ENCODE data around the gene NDUFS5. TPM values are rescaled to one million over a fixed set of nuclear protein-coding genes. Genes with fewer than 3 reads are reported as not detected.
A peak's percentile ranks its signal among the peaks of the same experiment; 100 is the strongest.
"Not testable (repeated sequence)": the region's sequence is repeated elsewhere in the genome, so short reads cannot be mapped to it uniquely, and the experiment has no call there.

The NDUFS5 gene
- total RNA-seq, 1 donor from 2014 or later: 208 TPM

DNA sequence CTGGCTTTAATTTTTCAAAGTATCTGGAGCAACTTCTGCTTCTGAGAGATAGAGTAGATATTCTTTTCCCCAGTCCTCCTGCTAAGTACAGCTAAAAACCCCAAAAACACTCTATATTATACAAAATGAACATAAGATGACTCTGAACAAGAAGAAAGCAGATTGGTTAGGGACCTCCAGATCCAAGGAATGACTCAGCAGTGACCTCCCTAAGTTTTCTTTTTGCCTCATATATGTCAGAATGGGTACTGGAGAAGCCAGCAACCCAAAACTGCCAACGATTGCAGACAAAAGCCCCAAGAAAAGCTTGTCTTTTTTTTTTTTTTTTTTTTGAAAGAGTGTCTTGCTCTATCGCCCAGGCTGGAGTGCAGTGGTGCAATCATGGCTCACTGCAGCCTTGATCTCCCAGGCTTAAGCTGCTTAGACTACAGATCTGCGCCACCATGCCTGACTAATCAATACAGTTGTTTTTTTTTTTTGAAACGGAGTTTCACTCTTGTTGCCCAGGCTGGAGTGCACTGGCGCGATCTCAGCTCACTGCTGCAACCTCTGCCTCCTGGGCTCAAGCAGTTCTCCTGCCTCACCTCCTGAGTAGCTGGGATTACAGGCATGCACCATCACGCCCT is 22.7 kb downstream of the NDUFS5 start:
- H3K4me3 Mint-ChIP-seq (ENCODE audit: low read depth): no peak overlapping the region
- peak overlapping the region; percentile 20 for H3K27ac Mint-ChIP-seq
- no peaks in the 10 kb centered on the region for H3K27me3 Mint-ChIP-seq
- peaks cover 18% of the 10 kb centered on the region for H3K36me3 Mint-ChIP-seq (ENCODE audit: insufficient read depth)
- TF ChIP-seq, protein P1, sequence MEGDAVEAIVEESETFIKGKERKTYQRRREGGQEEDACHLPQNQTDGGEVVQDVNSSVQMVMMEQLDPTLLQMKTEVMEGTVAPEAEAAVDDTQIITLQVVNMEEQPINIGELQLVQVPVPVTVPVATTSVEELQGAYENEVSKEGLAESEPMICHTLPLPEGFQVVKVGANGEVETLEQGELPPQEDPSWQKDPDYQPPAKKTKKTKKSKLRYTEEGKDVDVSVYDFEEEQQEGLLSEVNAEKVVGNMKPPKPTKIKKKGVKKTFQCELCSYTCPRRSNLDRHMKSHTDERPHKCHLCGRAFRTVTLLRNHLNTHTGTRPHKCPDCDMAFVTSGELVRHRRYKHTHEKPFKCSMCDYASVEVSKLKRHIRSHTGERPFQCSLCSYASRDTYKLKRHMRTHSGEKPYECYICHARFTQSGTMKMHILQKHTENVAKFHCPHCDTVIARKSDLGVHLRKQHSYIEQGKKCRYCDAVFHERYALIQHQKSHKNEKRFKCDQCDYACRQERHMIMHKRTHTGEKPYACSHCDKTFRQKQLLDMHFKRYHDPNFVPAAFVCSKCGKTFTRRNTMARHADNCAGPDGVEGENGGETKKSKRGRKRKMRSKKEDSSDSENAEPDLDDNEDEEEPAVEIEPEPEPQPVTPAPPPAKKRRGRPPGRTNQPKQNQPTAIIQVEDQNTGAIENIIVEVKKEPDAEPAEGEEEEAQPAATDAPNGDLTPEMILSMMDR (IDR thresholded peaks at IDR 0.05; ENCODE audit: unreplicated experiment): no peak
- no peaks in the 10 kb centered on the region for H3K9me3 Mint-ChIP-seq (ENCODE audit: low read depth)
- DNase-seq (ENCODE audit: low spot score, unreplicated experiment): no peak
- peaks cover 12% of the 10 kb centered on the region for H3K4me1 Mint-ChIP-seq (ENCODE audit: low read depth)

DNA sequence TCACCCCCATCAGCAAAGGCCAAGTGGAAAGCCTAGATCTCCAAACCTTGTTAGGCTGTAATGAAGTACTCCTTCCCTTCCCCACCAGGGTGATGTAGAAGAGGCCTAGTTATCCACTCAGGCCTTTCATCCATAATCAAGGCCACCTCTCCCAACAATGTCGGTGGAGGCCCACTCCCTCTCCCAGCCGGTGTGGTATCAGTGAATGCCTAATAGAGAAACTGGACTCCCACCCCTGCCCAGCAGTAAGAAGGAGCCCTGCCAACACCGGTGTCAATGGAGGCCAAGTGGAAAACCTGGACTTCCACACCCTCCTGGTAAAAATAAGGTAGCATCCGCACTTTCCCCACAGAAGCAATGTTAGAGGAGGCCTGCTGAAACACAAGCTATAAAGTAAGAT is 23.9 kb downstream of the NDUFS5 start:
- Mint-ChIP-seq H3K4me1 (ENCODE audit: low read depth) (peaks cover 12% of the 10 kb centered on the region), H3K4me3 (ENCODE audit: low read depth) (no peak overlapping the region), H3K36me3 (ENCODE audit: insufficient read depth) (peaks cover 15% of the 10 kb centered on the region), H3K27me3 (no peaks in the 10 kb centered on the region), H3K9me3 (ENCODE audit: low read depth) (no peaks in the 10 kb centered on the region), H3K27ac (peak overlapping the region; percentile 16)
- no peak for DNase-seq (ENCODE audit: low spot score, unreplicated experiment)
- TF ChIP-seq, protein P1 (IDR thresholded peaks at IDR 0.05; ENCODE audit: unreplicated experiment): no peak

DNA sequence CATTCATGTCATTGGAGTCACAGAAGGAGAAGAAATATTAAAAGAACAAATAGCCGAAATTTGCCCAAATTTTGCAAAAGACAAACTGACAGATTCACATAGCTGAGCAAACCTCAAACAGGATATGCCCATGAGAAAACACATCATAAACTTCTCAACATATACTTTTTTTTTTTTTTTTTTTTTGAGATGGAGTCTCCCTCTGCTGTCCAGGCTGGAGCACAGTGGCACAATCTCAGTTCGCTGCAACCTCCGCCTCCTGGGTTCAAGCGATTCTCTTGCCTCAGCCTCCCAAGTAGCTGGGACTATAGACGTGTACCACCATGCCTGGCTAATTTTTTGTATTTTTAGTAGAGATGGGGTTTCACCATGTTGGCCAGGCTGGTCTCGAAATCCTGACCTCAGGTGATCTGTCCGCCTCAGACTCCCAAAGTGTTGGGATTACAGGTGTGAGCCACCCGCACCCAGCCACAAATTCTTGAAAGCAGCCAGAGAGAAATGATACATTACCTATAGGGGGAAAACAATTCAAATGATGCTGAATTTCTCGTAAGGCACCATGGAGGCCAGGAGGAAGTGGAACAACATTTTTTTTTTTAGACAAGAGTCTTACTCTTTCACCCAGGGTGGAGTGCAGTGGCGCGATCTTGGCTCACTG is 25.2 kb downstream of the NDUFS5 start:
- DNase-seq (ENCODE audit: low spot score, unreplicated experiment); H3K4me3 Mint-ChIP-seq (ENCODE audit: low read depth); H3K27me3 Mint-ChIP-seq; H3K9me3 Mint-ChIP-seq (ENCODE audit: low read depth): not testable (repeated sequence)
- Mint-ChIP-seq H3K36me3 (ENCODE audit: insufficient read depth) (peaks cover 14% of the 10 kb centered on the region), H3K27ac (peak overlapping the region; percentile 69), H3K4me1 (ENCODE audit: low read depth) (peaks cover 14% of the 10 kb centered on the region)

DNA sequence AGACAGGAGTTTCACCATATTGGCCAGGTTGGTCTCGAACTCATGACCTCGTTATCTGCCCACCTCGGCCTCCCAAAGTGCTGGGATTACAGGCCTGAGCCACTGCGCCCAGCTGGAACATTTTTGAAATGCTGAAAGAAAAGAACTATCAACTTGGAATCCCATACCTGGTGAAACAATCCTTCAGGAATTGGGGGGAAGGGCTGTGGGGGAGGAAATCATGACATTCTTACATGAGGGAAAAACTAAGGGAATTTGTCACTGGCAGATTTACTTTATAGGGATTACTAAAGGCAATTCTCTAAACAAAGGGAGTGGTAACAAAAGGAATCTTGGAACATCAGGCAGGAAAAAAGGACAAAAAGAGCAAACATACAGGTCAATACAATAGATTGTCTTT is 25.8 kb downstream of the NDUFS5 start:
- Mint-ChIP-seq H3K4me1 (ENCODE audit: low read depth) (peaks cover 18% of the 10 kb centered on the region), H3K4me3 (ENCODE audit: low read depth) (no peak overlapping the region), H3K27ac (peak overlapping the region; percentile 71), H3K27me3 (no peaks in the 10 kb centered on the region), H3K9me3 (ENCODE audit: low read depth) (no peaks in the 10 kb centered on the region), H3K36me3 (ENCODE audit: insufficient read depth) (peaks cover 10% of the 10 kb centered on the region)
- TF ChIP-seq, protein P1 (IDR thresholded peaks at IDR 0.05; ENCODE audit: unreplicated experiment): no peak
- no peak for DNase-seq (ENCODE audit: low spot score, unreplicated experiment)

DNA sequence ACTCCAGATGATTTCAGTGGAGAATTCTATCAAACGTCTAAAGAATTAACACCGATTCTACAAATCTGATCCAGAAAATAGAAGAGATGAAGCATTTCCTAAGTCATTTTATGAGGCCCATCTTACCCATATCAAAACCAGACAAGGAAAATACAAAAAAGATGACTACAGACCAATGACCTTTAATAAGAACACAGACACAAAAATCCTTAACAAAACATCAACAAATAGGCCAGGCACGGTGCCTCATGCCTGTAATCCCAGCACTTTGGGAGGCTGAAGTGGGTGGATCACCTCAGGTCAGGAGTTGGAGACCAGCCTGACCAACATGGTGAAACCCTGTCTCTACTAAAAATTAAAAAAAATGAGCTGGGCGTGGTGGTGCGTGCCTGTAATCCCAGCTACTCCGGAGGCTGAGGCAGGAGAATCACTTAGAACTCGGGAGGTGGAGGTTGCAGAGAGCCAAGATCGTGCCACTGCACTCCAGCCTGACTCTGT is 29.1 kb downstream of the NDUFS5 start:
- H3K4me1 Mint-ChIP-seq (ENCODE audit: low read depth): peaks cover 18% of the 10 kb centered on the region
- H3K9me3 Mint-ChIP-seq (ENCODE audit: low read depth); H3K27ac Mint-ChIP-seq; DNase-seq (ENCODE audit: low spot score, unreplicated experiment); H3K27me3 Mint-ChIP-seq; H3K36me3 Mint-ChIP-seq (ENCODE audit: insufficient read depth); H3K4me3 Mint-ChIP-seq (ENCODE audit: low read depth): not testable (repeated sequence)

DNA sequence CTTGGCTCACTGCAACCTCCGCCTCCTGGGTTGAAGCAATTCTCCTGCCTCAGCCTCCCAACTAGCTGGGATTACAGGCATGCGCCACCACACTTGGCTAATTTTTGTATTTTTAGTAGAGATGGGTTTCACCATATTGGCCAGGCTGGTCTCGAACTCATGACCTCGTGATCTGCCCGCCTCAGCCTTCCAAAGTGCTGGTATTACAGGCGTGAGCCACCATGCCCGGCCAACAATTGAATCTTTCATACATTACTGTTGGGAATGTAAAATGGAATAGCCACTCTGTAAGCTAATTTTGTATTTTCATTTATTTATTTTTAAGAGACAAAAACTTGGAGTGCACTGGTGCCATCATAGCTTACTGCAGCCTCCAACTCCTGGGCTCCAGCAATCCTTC is 35.4 kb downstream of the NDUFS5 start:
- H3K27me3 Mint-ChIP-seq; H3K4me3 Mint-ChIP-seq (ENCODE audit: low read depth); H3K4me1 Mint-ChIP-seq (ENCODE audit: low read depth); H3K36me3 Mint-ChIP-seq (ENCODE audit: insufficient read depth); H3K27ac Mint-ChIP-seq; H3K9me3 Mint-ChIP-seq (ENCODE audit: low read depth); DNase-seq (ENCODE audit: low spot score, unreplicated experiment): not testable (repeated sequence)

DNA sequence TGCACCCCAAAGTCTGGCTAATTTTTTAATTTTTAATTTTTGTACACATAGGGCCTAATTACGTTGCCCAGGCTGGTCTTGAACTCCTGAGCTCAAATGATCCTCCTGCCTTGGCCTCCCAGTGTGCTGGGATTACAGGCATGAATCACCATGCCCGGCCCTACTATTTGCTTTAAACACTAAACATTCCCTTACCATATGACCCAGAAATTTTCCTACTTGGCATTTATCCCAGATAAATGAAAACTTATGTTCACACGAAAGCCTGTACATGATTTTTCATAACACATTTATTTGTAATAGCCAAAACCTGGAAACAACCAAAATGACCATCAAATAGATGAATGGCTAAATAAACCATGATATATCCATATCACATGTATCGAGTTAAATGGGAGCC is 35.8 kb downstream of the NDUFS5 start:
- H3K36me3 Mint-ChIP-seq (ENCODE audit: insufficient read depth): no peaks in the 10 kb centered on the region

More for the DNA sequence above, 35.8 kb downstream of the NDUFS5 start:
- DNase-seq (ENCODE audit: low spot score, unreplicated experiment): no peak
- Mint-ChIP-seq H3K27ac (no peak overlapping the region), H3K9me3 (ENCODE audit: low read depth) (no peaks in the 10 kb centered on the region), H3K4me3 (ENCODE audit: low read depth) (no peak overlapping the region), H3K27me3 (no peaks in the 10 kb centered on the region), H3K4me1 (ENCODE audit: low read depth) (peaks cover 2% of the 10 kb centered on the region)
- TF ChIP-seq, protein P1 (IDR thresholded peaks at IDR 0.05; ENCODE audit: unreplicated experiment): no peak
